OCI-LY7 (cell line): ENCODE measurements around the gene CYBRD1. TPM values are rescaled to one million over a fixed set of nuclear protein-coding genes. Genes with fewer than 3 reads are reported as not detected.

ENCODE experiments used
- BruUV-seq: library from RNA; stranded (reverse); fragments of 400-500 nt; replicated peaks from 2 replicates; lab custom pipeline; 2021; lab: Mats Ljungman, UMichigan
- CTCF ChIA-PET: fragments of 300-600 bp; sonication (Branson Sonifier 250); formaldehyde crosslinking; loops from one replicate; lab custom pipeline; 2022; ENCODE audit warnings: antibody characterized with exemption; ENCODE audit not compliant: unreplicated experiment; lab: Charles Lee
- POLR2A ChIA-PET: fragments of 300-600 bp; sonication (Branson Sonifier 250); formaldehyde crosslinking; loops from one replicate; lab custom pipeline; 2022; ENCODE audit warnings: antibody characterized with exemption; lab: Charles Lee
- DNase-seq: peaks from one replicate; pipeline ENCODE4 v3.0.0-alpha.2; 2015; ENCODE audit warnings: low spot score
- H2AFZ ChIP-seq: fragments of 200-600 bp; sonication (generic), shearing (Covaris generic); 2 replicates; pipeline ENCODE4 v1.6.1; 2014; ENCODE audit warnings: mild to moderate bottlenecking, antibody characterized with exemption, low read length, moderate library complexity
- H3K27ac ChIP-seq: fragments of 200-600 bp; sonication (generic); 2 replicates; pipeline ENCODE4 v1.5.1; 2014; ENCODE audit warnings: mixed run types, low read depth, mild to moderate bottlenecking, moderate library complexity, low read length, inconsistent platforms; ENCODE audit not compliant: poor library complexity, severe bottlenecking
- H3K36me3 ChIP-seq: fragments of 200-600 bp; sonication (generic); 2 replicates; pipeline ENCODE4 v1.6.1; 2014; ENCODE audit warnings: mild to moderate bottlenecking, antibody characterized with exemption, low read length, moderate library complexity, mixed read lengths; ENCODE audit not compliant: insufficient read depth
- H3K4me1 ChIP-seq: fragments of 200-600 bp; sonication (generic); 2 replicates; pipeline ENCODE4 v1.5.1; 2014; ENCODE audit warnings: mild to moderate bottlenecking, low read length; ENCODE audit not compliant: insufficient read depth, poor library complexity, severe bottlenecking
- H3K4me2 ChIP-seq: fragments of 200-600 bp; sonication (generic); 2 replicates; pipeline ENCODE4 v1.6.1; 2014; ENCODE audit warnings: mild to moderate bottlenecking, low read length
- H3K4me3 ChIP-seq: fragments of 200-600 bp; sonication (generic); 2 replicates; pipeline ENCODE4 v1.5.1; 2014; ENCODE audit warnings: mild to moderate bottlenecking, low read depth, low read length; ENCODE audit not compliant: poor library complexity, severe bottlenecking
- H3K79me2 ChIP-seq: fragments of 200-600 bp; sonication (generic); 2 replicates; pipeline ENCODE4 v1.6.1; 2016; ENCODE audit warnings: low read depth, mild to moderate bottlenecking, low read length, moderate library complexity, mixed read lengths; ENCODE audit not compliant: insufficient read depth
- H3K9me2 ChIP-seq: fragments of 200-600 bp; sonication (generic); 2 replicates; pipeline ENCODE4 v1.6.1; 2016; ENCODE audit warnings: mild to moderate bottlenecking, low read length, mixed read lengths; ENCODE audit not compliant: insufficient read depth
- H3K9me3 ChIP-seq: fragments of 200-600 bp; sonication (generic); 2 replicates; pipeline ENCODE4 v1.6.1; 2014; ENCODE audit warnings: mild to moderate bottlenecking, mixed run types, low read length, mixed read lengths
- H4K20me1 ChIP-seq: fragments of 200-600 bp; sonication (generic); 2 replicates; pipeline ENCODE4 v1.6.1; 2014; ENCODE audit warnings: mild to moderate bottlenecking, antibody characterized with exemption, low read length, moderate library complexity, mixed read lengths; ENCODE audit not compliant: insufficient read depth
- EZH2phosphoT487 ChIP-seq: fragments of 200-600 bp; sonication (generic); IDR thresholded peaks from 2 replicates; pipeline ENCODE4 v1.6.1; 2018; ENCODE audit warnings: low read depth, borderline replicate concordance, mild to moderate bottlenecking, mixed run types, antibody characterized with exemption, low read length, moderate library complexity, mixed read lengths
- intact Hi-C: fragments of 100-400 bp; cut with micrococcal nuclease; formaldehyde crosslinking; loops from one replicate; pipeline ENCODE4 v1.10.0; 2022; ENCODE audit not compliant: unreplicated experiment
- total RNA-seq, 2 experiments: library from RNA; depleted of rRNA in 1 of 2; stranded (reverse); fragments of >200 nt in 1 of 2; shearing (Covaris generic) in 1 of 2; gene quantifications; 2 replicates each; pipeline ENCODE4 v1.2.3, GENCODE V29; 2014 to 2022
- TF ChIP-seq, protein P1 (sequence below): fragments of 200-600 bp; sonication (generic); conservative IDR thresholded peaks from 2 replicates; pipeline ENCODE4 v1.5.1; 2014; ENCODE audit warnings: mild to moderate bottlenecking, antibody characterized with exemption, low read length, moderate library complexity, mixed read lengths

Gene CYBRD1
- total RNA-seq, 2 experiments from 2014 or later = not detected

GRCh38 chr2:171578127-171578803 is 56.0 kb downstream of the CYBRD1 start:
- H3K4me1 ChIP-seq = no peaks in the 10 kb centered on the region
- H3K79me2 ChIP-seq = no peaks in the 10 kb centered on the region
- DNase-seq = no peak
- H3K9me2 ChIP-seq = no peaks in the 10 kb centered on the region
- no peak overlapping the region for H2AFZ ChIP-seq
- TF ChIP-seq, protein P1, sequence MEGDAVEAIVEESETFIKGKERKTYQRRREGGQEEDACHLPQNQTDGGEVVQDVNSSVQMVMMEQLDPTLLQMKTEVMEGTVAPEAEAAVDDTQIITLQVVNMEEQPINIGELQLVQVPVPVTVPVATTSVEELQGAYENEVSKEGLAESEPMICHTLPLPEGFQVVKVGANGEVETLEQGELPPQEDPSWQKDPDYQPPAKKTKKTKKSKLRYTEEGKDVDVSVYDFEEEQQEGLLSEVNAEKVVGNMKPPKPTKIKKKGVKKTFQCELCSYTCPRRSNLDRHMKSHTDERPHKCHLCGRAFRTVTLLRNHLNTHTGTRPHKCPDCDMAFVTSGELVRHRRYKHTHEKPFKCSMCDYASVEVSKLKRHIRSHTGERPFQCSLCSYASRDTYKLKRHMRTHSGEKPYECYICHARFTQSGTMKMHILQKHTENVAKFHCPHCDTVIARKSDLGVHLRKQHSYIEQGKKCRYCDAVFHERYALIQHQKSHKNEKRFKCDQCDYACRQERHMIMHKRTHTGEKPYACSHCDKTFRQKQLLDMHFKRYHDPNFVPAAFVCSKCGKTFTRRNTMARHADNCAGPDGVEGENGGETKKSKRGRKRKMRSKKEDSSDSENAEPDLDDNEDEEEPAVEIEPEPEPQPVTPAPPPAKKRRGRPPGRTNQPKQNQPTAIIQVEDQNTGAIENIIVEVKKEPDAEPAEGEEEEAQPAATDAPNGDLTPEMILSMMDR = no peak
- no peak for TF ChIP-seq EZH2phosphoT487
- ChIA-PET POLR2A (no interaction called here), CTCF (no interaction called here)
- BruUV-seq = no TSS peak
- H3K4me2 ChIP-seq = no peak overlapping the region
- H3K36me3 ChIP-seq = no peaks in the 10 kb centered on the region
- no peaks in the 10 kb centered on the region for H3K9me3 ChIP-seq
- H4K20me1 ChIP-seq = no peaks in the 10 kb centered on the region
- no peak overlapping the region for H3K4me3 ChIP-seq
- no peak overlapping the region for H3K27ac ChIP-seq
- intact Hi-C loops = loop anchor here (10.0 kb wide), 3 partner anchors 187 to 887 kb away; no protein-coding TSS in a partner anchor

- H3K36me3 ChIP-seq = no peaks in the 10 kb centered on the region
- H4K20me1 ChIP-seq = no peaks in the 10 kb centered on the region
- BruUV-seq = no TSS peak
- H3K4me3 ChIP-seq = no peak overlapping the region
- CTCF ChIA-PET = no interaction called here
- no peaks in the 10 kb centered on the region for H3K4me1 ChIP-seq
- H3K4me2 ChIP-seq = no peak overlapping the region
- no peak overlapping the region for H3K27ac ChIP-seq
- no peaks in the 10 kb centered on the region for H3K79me2 ChIP-seq
- no peak for TF ChIP-seq EZH2phosphoT487
- TF ChIP-seq, protein P1 = no peak
- intact Hi-C loops = loop anchor here (10.0 kb wide), 3 partner anchors 185 to 885 kb away; no protein-coding TSS in a partner anchor
- no peaks in the 10 kb centered on the region for H3K9me2 ChIP-seq
- no peak overlapping the region for H2AFZ ChIP-seq
- H3K9me3 ChIP-seq = no peaks in the 10 kb centered on the region
- DNase-seq = no peak
- POLR2A ChIA-PET = interaction anchor here (0.6 to 1.6 kb wide), 5 partner anchors 10 to 1800 kb away, joined by 3 to 5 read pairs (median 3); no protein-coding TSS in a partner anchor
Observed at GRCh38 chr2:171579481-171579880, 57.2 kb downstream of the CYBRD1 start.

DNA sequence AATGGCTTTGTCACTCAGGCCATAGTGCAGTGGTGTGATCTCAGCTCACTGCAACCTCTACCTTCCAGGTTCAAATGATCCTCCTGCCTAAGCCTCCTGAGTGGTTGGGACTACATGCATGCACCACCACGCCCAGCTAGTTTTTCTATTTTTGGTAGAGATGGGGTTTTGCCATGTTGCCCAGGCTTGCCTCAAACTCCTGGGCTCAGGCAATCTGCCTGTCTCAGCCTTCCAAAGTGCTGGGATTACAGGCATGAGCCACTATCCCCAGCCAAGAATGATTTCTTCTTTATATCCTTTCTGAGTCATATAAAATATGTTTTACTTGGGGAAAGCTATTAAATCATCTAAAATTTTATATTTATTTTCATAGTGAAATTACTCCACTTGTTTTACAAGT is 61.3 kb downstream of the CYBRD1 start:
- intact Hi-C loops = no loop called here
- no peak overlapping the region for H3K27ac ChIP-seq
- no peak overlapping the region for H3K4me2 ChIP-seq
- no peaks in the 10 kb centered on the region for H3K4me1 ChIP-seq
- H3K9me3 ChIP-seq = no peaks in the 10 kb centered on the region
- H4K20me1 ChIP-seq = no peaks in the 10 kb centered on the region
- no TSS peak for BruUV-seq
- H2AFZ ChIP-seq = no peak overlapping the region
- no peak for DNase-seq
- no peaks in the 10 kb centered on the region for H3K36me3 ChIP-seq
- H3K79me2 ChIP-seq = no peaks in the 10 kb centered on the region
- POLR2A ChIA-PET = interaction anchor here (0.6 kb wide), 1 partner anchor 526 kb away, joined by 3 read pairs; no protein-coding TSS in a partner anchor
- CTCF ChIA-PET = no interaction called here
- no peak for TF ChIP-seq EZH2phosphoT487
- TF ChIP-seq, protein P1 = no peak
- no peaks in the 10 kb centered on the region for H3K9me2 ChIP-seq
- no peak overlapping the region for H3K4me3 ChIP-seq
